ENCODE data around the gene LYRM4.

GRCh38 chr6:5086294-5086890 is 174.4 kb downstream of the LYRM4 start:
- TF ChIP-seq MAZ (IDR thresholded peaks at IDR 0.05; ENCODE audit: borderline replicate concordance, low read depth, low read length) = no peak
- no peak for TF ChIP-seq CTCF (IDR thresholded peaks at IDR 0.05)
- no peak for TF ChIP-seq KDM5A (IDR thresholded peaks at IDR 0.05)
- TF ChIP-seq RNF2 (IDR thresholded peaks at IDR 0.05; ENCODE audit: borderline replicate concordance, low read depth) = no peak
- TF ChIP-seq MYC (IDR thresholded peaks at IDR 0.05; ENCODE audit: borderline replicate concordance, low read length) = no peak
- TF ChIP-seq CHD4 (IDR thresholded peaks at IDR 0.05; ENCODE audit: borderline replicate concordance) = no peak
- TF ChIP-seq ZC3H11A (IDR thresholded peaks at IDR 0.05) = no peak
- no peak for TF ChIP-seq MAX (IDR thresholded peaks at IDR 0.05)
- no peak for TF ChIP-seq POLR2A (IDR thresholded peaks at IDR 0.05; ENCODE audit: low read length)
- TF ChIP-seq EP300 (IDR thresholded peaks at IDR 0.05) = no peak
- TF ChIP-seq BHLHE40 (IDR thresholded peaks at IDR 0.05; ENCODE audit: low read depth, low read length) = no peak
- no peak for TF ChIP-seq RAD21 (conservative IDR thresholded peaks at IDR 0.05 in 1 of 2, IDR thresholded peaks at IDR 0.05 in 1 of 2)

All from A549 (cell line).